ENCODE results near the gene COLGALT1.

GRCh38 chr19:17627161-17627560, 71.7 kb downstream of the COLGALT1 start:
- TF ChIP-seq CTCF (IDR thresholded peaks at IDR 0.05) (no peak), POLR2A (IDR thresholded peaks at IDR 0.05) (no peak)

All from thyroid gland (tissue), 4 donors.